Panc1 (cell line): Measurements from ENCODE around the gene BCKDHA.
"Not testable (repeated sequence)": the region's sequence is repeated elsewhere in the genome, so short reads cannot be mapped to it uniquely, and the experiment has no call there.

Source experiments
- TCF7L2 ChIP-seq: IDR thresholded peaks from 2 replicates; pipeline ENCODE4 v1.6.1; 2011; ENCODE audit warnings: mild to moderate bottlenecking, low read depth, low read length, inconsistent platforms
- TF ChIP-seq, protein P1 (sequence below): fragments of 450-650 bp; IDR thresholded peaks from 2 replicates; pipeline ENCODE4 v1.5.1; 2017; ENCODE audit warnings: mild to moderate bottlenecking
- TF ChIP-seq, protein P2 (sequence below), 2 experiments: IDR thresholded peaks; 2 replicates each; pipeline ENCODE4 v1.6.1; 2011 to 2012; ENCODE audit warnings: low read depth in 2 of 2, control low read depth in 1 of 2, low read length in 1 of 2, mild to moderate bottlenecking in 1 of 2, moderate library complexity in 1 of 2; ENCODE audit not compliant: insufficient read depth in 1 of 2

DNA sequence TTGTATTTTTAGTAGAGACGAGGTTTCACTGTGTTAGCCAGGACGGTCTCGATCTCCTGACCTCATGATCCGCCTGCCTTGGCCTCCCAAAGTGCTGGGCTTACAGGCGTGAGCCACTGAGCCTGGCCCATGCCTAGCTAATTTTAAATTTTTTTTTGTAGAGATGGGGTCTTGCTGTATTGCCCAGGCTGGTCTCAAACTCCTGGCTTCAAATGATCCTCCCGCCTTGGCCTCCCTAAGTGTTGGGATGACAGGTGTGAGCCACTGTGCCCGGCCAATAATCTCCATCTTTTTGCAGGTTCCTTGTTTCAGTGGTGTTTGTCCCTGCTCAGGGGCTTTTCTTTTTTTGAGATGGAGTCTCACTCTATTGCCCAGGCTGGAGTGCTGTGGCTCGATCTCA, 16.1 kb upstream of the BCKDHA start:
- TF ChIP-seq, protein P1, sequence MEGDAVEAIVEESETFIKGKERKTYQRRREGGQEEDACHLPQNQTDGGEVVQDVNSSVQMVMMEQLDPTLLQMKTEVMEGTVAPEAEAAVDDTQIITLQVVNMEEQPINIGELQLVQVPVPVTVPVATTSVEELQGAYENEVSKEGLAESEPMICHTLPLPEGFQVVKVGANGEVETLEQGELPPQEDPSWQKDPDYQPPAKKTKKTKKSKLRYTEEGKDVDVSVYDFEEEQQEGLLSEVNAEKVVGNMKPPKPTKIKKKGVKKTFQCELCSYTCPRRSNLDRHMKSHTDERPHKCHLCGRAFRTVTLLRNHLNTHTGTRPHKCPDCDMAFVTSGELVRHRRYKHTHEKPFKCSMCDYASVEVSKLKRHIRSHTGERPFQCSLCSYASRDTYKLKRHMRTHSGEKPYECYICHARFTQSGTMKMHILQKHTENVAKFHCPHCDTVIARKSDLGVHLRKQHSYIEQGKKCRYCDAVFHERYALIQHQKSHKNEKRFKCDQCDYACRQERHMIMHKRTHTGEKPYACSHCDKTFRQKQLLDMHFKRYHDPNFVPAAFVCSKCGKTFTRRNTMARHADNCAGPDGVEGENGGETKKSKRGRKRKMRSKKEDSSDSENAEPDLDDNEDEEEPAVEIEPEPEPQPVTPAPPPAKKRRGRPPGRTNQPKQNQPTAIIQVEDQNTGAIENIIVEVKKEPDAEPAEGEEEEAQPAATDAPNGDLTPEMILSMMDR, result not testable (repeated sequence)
- TF ChIP-seq TCF7L2, result not testable (repeated sequence)
- TF ChIP-seq, protein P2, sequence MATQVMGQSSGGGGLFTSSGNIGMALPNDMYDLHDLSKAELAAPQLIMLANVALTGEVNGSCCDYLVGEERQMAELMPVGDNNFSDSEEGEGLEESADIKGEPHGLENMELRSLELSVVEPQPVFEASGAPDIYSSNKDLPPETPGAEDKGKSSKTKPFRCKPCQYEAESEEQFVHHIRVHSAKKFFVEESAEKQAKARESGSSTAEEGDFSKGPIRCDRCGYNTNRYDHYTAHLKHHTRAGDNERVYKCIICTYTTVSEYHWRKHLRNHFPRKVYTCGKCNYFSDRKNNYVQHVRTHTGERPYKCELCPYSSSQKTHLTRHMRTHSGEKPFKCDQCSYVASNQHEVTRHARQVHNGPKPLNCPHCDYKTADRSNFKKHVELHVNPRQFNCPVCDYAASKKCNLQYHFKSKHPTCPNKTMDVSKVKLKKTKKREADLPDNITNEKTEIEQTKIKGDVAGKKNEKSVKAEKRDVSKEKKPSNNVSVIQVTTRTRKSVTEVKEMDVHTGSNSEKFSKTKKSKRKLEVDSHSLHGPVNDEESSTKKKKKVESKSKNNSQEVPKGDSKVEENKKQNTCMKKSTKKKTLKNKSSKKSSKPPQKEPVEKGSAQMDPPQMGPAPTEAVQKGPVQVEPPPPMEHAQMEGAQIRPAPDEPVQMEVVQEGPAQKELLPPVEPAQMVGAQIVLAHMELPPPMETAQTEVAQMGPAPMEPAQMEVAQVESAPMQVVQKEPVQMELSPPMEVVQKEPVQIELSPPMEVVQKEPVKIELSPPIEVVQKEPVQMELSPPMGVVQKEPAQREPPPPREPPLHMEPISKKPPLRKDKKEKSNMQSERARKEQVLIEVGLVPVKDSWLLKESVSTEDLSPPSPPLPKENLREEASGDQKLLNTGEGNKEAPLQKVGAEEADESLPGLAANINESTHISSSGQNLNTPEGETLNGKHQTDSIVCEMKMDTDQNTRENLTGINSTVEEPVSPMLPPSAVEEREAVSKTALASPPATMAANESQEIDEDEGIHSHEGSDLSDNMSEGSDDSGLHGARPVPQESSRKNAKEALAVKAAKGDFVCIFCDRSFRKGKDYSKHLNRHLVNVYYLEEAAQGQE (IDR thresholded peaks at IDR 0.05; ENCODE audit: insufficient read depth in 1 of 2, low read depth in 2 of 2, low read length in 1 of 2), result not testable (repeated sequence)
